CD4-positive, alpha-beta T cell treated with Interleukin-6 at 100 ng/mL for 8 hours (primary cell): ENCODE results near the gene SPATA13.
"Not testable (repeated sequence)": the region's sequence is repeated elsewhere in the genome, so short reads cannot be mapped to it uniquely, and the experiment has no call there.

Experiments used
- DNase-seq: peaks from one replicate; pipeline ENCODE4 v3.0.0-alpha.2; 2020; ENCODE audit warnings: mixed read lengths, low spot score

Gene SPATA13

GRCh38 chr13:24196593-24197197 lies 36.2 kb downstream of the SPATA13 start:
- no peak for DNase-seq

GRCh38 chr13:24199016-24199415 lies 38.5 kb downstream of the SPATA13 start:
- DNase-seq, result no peak

- no peak for DNase-seq
Measured at GRCh38 chr13:24202215-24202614, 41.7 kb downstream of the SPATA13 start.

GRCh38 chr13:24203273-24203672 lies 42.8 kb downstream of the SPATA13 start:
- no peak for DNase-seq

GRCh38 chr13:24203811-24204210 lies 43.3 kb downstream of the SPATA13 start:
- DNase-seq, result peak; percentile 33

GRCh38 chr13:24205076-24205475 lies 44.6 kb downstream of the SPATA13 start:
- DNase-seq, result not testable (repeated sequence)

GRCh38 chr13:24207841-24208667 lies 47.5 kb downstream of the SPATA13 start:
- no peak for DNase-seq

DNA sequence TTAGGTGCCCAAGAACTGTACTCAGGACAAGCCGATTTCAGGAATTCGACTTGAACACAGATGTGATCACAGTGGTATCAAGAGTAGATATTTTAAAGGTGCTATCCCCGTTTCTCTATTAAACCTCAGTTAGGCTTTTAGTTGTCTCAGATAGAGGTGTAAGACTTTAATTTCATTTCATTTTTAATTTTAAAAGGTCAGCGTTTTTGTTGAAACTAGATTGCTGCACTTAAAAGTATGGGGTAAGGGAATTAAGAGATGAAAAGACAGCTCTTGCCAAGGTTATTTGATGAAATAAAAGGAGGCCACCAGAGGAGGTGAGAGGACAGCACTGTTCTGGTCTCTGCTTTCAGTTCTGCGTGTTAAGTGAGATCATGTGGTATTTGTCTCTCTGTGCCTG lies 48.6 kb downstream of the SPATA13 start:
- no peak for DNase-seq

GRCh38 chr13:24212254-24212653 lies 51.7 kb downstream of the SPATA13 start:
- DNase-seq, result no peak

DNA sequence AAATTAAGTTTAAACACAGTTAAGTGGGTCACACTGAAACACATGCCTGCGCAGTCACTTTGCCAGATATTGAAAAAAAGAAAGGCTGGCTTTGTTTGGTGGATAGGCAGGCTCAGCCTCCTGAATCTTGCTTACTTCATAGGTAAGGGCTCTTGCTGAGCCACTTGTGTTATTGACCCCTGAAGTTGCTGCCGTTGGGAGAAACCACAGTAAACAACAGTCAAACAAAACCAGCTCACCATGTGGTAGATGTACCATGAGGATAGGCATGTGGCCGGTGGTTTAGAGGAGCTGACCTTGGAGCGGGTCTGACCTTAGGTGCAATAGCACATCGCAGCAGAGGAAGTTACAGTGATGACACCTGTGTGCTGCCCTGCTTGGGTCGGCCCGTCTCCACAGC lies 52.2 kb downstream of the SPATA13 start:
- no peak for DNase-seq

GRCh38 chr13:24213932-24214331 lies 53.4 kb downstream of the SPATA13 start:
- no peak for DNase-seq

DNA sequence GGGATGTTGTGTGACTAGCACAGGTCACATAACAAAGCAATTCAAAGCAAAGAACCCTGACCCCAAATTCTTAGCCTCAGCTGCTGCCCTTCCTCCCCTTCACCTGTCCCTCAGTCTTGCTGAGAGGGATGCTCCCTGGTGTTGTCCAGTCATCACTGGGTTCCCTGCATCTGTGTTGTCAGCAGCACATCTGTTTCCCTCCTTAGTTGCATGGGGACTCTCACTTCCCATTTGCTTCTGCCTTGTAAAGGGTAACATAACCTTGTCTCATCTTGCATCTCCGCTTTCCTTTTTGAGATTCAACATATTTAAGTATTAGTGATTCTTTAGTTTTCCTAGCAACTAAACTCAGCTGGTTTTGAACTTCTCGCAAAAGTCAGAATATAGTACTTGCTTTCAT lies 54.0 kb downstream of the SPATA13 start:
- no peak for DNase-seq

DNA sequence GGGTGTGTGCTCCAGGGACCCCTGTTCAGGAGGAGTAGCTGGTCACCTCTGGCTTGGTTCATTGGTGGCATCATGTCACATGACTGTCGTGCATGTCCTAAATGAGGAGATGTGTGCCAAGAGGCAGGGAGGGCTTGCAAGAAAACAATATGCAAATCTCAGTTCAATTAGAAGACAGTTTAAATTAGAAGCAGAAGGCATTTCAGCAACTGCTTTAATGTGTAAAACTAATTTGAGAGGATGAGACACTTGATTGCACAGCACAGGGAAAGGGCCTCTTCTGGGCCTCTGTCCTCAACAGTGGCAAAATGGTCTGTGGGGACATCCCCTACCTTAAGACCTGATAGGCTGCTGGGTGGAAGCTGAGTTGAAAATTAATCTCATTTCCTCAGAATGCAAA lies 54.6 kb downstream of the SPATA13 start:
- DNase-seq, result no peak

DNA sequence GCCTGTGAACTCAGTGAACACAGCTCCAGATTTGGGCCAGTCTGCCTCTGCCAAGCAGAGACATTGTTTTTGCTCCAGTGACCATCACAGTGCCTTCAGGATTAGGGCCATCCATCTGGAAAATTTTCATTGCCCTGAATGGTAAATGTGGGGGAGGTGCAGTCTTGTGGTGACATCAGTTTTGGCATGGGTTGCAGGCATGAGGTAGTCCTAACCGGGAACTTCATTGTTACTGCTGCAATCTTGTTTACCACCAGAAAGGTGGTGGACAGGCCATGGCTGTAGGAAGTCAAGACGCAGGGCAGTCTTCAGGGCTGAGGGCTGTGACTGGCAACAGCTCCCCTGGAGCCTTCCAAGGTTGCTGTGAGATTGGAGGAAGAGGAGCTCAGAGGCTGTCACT lies 55.2 kb downstream of the SPATA13 start:
- DNase-seq, result no peak

GRCh38 chr13:24216176-24216575 lies 55.7 kb downstream of the SPATA13 start:
- no peak for DNase-seq

DNA sequence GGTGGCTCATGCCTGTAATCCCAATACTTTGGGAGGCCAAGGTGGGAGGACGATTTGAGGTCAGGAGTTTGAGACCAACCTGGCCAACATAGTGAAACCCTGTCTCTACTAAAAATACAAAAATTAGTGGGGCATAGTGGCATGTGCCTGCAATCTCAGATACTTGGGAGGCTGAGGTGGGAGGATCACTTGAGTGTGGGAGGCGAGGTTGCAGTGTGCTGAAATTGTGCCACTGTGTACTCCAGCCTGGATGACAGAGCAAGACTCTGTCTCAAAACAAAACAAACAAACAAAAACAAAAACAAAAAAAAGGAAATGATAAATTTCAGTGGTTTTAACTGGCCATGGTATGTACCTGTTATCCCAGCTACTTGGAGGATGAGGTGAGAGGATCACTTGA lies 56.3 kb downstream of the SPATA13 start:
- not testable (repeated sequence) for DNase-seq

DNA sequence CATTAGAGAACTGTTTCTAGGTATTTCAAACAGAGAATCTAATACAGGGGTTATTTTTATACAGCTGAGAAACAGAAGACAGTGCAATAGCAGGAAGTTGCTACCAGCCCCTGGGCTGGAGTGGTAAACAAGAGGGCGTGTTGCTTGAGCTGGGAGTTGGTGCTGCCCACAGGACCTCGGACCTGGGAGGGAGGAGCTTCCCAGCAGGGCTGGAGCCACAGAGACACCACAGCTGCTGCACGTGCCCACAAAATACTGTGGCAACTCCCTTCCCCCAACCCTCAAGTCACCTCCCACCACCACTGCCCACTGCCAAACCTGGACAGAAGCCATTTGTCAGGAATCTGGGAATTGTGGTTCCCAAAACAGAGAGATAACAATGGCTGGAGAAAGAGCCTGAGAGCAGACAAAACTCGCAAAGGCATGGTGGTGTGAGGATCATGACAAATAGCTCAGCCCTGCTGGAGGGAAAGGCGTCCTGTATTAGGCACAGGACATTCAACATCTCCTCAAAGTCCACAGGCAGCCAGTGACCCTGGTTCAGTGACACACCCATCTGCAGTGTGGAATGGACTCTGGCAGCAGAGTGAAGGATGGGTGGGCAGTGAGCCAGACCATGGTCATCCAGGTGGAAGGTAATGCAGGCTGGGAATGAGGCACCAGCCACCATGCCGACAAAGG lies 57.2 kb downstream of the SPATA13 start:
- no peak for DNase-seq

- no peak for DNase-seq
Measured at GRCh38 chr13:24218338-24218737, 57.8 kb downstream of the SPATA13 start.

GRCh38 chr13:24218977-24219376 lies 58.5 kb downstream of the SPATA13 start:
- DNase-seq, result no peak

DNA sequence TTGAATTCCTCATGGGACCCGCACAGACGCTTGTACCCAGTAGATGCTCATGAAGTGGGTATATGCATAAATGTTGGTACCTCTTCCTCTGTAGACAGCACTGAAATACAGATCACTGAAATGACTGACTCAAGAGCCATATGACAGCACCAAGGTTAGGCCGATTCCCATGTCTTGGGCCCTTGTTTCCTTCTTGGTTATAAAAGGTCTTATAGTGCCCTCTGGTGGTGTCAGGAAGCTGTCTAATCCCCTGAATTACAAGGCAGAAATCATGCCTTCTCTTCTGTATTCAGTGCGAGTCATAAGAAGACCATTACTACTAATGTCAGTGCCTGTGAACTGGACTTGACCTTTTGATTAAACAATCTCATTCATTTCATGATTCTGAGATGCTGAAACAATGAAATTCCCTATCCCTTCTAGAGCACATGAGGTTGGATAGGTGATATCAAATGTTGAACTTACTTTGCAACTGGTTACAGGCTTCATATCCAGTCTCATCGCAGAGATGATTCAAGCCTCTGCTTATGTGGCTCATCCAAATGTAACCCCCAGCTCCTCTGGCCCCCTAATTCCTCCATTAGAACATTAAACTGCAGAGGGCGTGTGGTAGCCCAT lies 59.7 kb downstream of the SPATA13 start:
- peak; percentile 74 for DNase-seq

DNA sequence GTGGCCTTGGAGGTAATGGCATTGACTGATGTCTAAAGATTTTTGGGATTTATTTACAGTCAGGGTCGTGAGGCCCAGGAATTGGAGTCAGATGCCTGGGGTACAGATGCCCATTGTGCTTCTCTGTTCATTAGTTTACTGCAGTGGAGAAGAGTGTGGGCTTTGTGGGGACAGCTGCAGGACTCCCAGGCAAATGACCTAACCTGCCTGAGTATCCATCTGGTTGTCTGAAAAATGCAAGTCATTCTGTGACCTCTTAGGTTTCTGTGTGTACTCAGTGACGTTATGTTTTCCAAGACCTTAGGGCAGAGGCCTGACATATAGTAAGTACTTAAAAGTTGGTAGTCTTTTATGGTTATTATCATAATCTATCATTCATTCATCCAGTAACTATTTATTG lies 60.5 kb downstream of the SPATA13 start:
- DNase-seq, result no peak

- DNase-seq, result no peak
Measured at GRCh38 chr13:24222756-24223155, 62.2 kb downstream of the SPATA13 start.
